Fibroblast of pulmonary artery (primary cell): Measurements from ENCODE around the gene COL5A1.

Experiments
- DNase-seq: peaks from one replicate; pipeline ENCODE4 v3.0.0-alpha.2; 2010; ENCODE audit warnings: low read depth
- H3K4me3 ChIP-seq: replicated peaks from 2 replicates; pipeline ENCODE4 v1.5.1; 2011; ENCODE audit warnings: low read depth, mild to moderate bottlenecking, control low read depth, low read length, moderate library complexity
- CTCF ChIP-seq: IDR thresholded peaks from 2 replicates; pipeline ENCODE4 v1.5.1; 2011; ENCODE audit warnings: mild to moderate bottlenecking, control low read depth, low read length, inconsistent platforms; ENCODE audit errors: missing control alignments

The COL5A1 gene

GRCh38 chr9:134811079-134811672 lies 169.6 kb downstream of the COL5A1 start:
- no peak overlapping the region for H3K4me3 ChIP-seq
- no peak for TF ChIP-seq CTCF
- no peak for DNase-seq

GRCh38 chr9:134811673-134812342 lies 170.2 kb downstream of the COL5A1 start:
- TF ChIP-seq CTCF, result no peak
- H3K4me3 ChIP-seq, result no peak overlapping the region
- DNase-seq, result peak; percentile 49

- H3K4me3 ChIP-seq, result no peak overlapping the region
- DNase-seq, result no peak
- TF ChIP-seq CTCF, result no peak
Measured at GRCh38 chr9:134812343-134812673, 170.7 kb downstream of the COL5A1 start.

GRCh38 chr9:134813841-134814240 lies 172.2 kb downstream of the COL5A1 start:
- no peak for DNase-seq
- H3K4me3 ChIP-seq, result no peak overlapping the region
- no peak for TF ChIP-seq CTCF

- H3K4me3 ChIP-seq, result no peak overlapping the region
- peak; percentile 11 for DNase-seq
- TF ChIP-seq CTCF, result no peak
Measured at GRCh38 chr9:134814598-134815215, 173.1 kb downstream of the COL5A1 start.

- DNase-seq, result no peak
- H3K4me3 ChIP-seq, result no peak overlapping the region
- TF ChIP-seq CTCF, result no peak
Measured at GRCh38 chr9:134815435-134816214, 174.0 kb downstream of the COL5A1 start.
